A673 (cell line): ENCODE measurements around the gene JMJD8.

Experiments used
- EZH2 ChIP-seq: fragments of 200-600 bp; sonication (generic); IDR thresholded peaks from 2 replicates; pipeline ENCODE4 v1.6.1; 2017; ENCODE audit warnings: borderline replicate concordance, low read depth, mild to moderate bottlenecking, mixed read lengths, antibody characterized with exemption, low read length; ENCODE audit not compliant: poor library complexity, severe bottlenecking
- TF ChIP-seq, protein P1 (sequence below): fragments of 300-800, 200-600 bp; sonication (generic); conservative IDR thresholded peaks from 2 replicates; pipeline ENCODE4 v1.5.1; 2017; ENCODE audit warnings: low read depth, mild to moderate bottlenecking, antibody characterized with exemption, low read length, moderate library complexity, mixed read lengths

DNA sequence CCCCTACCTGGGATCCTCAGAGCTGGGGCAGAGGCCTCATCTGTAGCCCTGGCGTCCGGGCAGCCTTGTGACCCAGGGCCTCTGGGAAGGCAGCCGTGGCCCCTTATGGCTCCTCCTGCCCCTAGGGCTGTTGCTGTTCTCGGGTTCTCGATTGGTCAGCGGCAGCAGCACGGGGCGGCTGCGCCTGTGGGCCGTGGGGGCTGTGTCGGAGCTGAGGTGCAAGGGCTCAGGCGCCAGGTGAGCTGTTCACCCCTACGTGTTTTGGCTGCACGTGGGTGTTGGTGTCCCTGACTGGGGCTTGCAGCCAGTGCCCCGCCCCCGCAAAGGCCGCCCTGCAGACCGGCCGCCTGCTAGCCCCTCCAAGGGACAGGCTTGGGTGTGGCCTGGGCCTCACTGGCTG lies 22.0 kb downstream of the JMJD8 start:
- TF ChIP-seq, protein P1, sequence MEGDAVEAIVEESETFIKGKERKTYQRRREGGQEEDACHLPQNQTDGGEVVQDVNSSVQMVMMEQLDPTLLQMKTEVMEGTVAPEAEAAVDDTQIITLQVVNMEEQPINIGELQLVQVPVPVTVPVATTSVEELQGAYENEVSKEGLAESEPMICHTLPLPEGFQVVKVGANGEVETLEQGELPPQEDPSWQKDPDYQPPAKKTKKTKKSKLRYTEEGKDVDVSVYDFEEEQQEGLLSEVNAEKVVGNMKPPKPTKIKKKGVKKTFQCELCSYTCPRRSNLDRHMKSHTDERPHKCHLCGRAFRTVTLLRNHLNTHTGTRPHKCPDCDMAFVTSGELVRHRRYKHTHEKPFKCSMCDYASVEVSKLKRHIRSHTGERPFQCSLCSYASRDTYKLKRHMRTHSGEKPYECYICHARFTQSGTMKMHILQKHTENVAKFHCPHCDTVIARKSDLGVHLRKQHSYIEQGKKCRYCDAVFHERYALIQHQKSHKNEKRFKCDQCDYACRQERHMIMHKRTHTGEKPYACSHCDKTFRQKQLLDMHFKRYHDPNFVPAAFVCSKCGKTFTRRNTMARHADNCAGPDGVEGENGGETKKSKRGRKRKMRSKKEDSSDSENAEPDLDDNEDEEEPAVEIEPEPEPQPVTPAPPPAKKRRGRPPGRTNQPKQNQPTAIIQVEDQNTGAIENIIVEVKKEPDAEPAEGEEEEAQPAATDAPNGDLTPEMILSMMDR, result no peak
- no peak for TF ChIP-seq EZH2
